ENCODE measurements around the gene PKD2. TPM values are rescaled to one million over a fixed set of nuclear protein-coding genes. Genes with fewer than 3 reads are reported as not detected.
A peak's percentile ranks its signal among the peaks of the same experiment; 100 is the strongest.

The PKD2 gene
- total RNA-seq, 2 experiments from 2014 or later: 11.8 to 12.5 TPM

DNA sequence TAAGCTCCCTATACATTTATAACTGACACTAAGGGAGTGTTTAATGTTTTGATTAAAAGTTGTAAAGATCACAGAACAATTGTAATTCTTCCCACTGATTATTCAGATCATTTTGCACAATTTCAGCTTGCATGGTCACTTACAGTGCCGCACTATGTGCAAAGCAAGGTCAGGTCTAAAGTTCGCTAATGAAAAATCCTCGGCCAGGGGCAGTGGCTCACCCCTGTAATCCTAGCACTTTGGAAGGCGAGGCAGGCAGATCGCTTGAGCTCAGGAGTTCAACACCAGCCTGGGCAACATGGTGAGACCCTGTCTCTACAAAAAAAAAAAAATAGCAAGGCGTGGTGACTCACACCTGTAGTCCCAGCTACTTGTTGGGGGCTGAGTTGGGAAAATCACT is 57.0 kb downstream of the PKD2 start:
- Mint-ChIP-seq H3K9me3 (ENCODE audit: low read depth) (no peaks in the 10 kb centered on the region), H3K27ac (no peak overlapping the region), H3K36me3 (peaks cover 32% of the 10 kb centered on the region), H3K27me3 (no peaks in the 10 kb centered on the region), H3K4me1 (no peaks in the 10 kb centered on the region), H3K4me3 (no peak overlapping the region)
- DNase-seq (no peak), ATAC-seq (no peak)
- CTCF ChIA-PET: no interaction called here

DNA sequence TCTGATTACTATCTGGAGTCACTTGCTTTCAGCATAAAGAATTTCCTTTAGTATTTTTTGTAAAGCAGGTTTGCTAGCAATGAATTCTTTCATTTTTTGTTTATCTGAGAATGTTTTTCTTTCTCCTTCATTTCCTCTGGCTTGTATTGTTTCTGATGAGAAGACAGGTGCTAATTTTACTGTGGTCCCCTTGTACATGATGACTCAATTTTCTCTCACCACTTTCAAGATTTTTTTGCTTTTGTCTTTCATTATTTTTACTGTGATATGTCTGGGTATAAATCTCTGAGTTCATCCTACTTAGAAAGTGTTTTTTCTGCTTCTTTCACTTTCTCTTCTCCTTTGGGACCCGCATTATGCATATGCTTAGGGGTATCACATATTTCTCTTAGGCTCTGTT is 62.6 kb downstream of the PKD2 start:
- no peaks in the 10 kb centered on the region for H3K27me3 Mint-ChIP-seq
- H3K9me3 Mint-ChIP-seq (ENCODE audit: low read depth): peaks cover 3% of the 10 kb centered on the region
- DNase-seq (no peak), ATAC-seq (no peak)
- H3K27ac Mint-ChIP-seq: peak overlapping the region; percentile 55
- H3K4me1 Mint-ChIP-seq: peaks cover 5% of the 10 kb centered on the region
- H3K36me3 Mint-ChIP-seq: peaks cover 64% of the 10 kb centered on the region
- no peak overlapping the region for H3K4me3 Mint-ChIP-seq
- CTCF ChIA-PET: no interaction called here

DNA sequence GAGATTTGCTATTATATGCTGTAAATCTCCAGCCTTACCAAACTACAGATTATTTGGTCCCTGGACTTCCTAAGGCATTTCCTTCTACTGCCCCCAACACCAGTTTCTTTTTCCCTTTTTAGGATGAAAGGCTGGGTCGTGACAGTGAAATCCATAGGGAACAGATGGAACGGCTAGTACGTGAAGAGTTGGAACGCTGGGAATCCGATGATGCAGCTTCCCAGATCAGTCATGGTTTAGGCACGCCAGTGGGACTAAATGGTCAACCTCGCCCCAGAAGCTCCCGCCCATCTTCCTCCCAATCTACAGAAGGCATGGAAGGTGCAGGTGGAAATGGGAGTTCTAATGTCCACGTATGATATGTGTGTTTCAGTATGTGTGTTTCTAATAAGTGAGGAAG is 67.9 kb downstream of the PKD2 start:
- no peaks in the 10 kb centered on the region for H3K27me3 Mint-ChIP-seq
- ATAC-seq (no peak), DNase-seq (no peak)
- no peak overlapping the region for H3K27ac Mint-ChIP-seq
- H3K4me3 Mint-ChIP-seq: no peak overlapping the region
- peaks cover 44% of the 10 kb centered on the region for H3K36me3 Mint-ChIP-seq
- peaks cover 3% of the 10 kb centered on the region for H3K9me3 Mint-ChIP-seq (ENCODE audit: low read depth)
- CTCF ChIA-PET: interaction anchor here (0.7 kb wide), 1 partner anchor 42 kb away, joined by 3 read pairs; no protein-coding TSS in a partner anchor
- peaks cover under 1% of the 10 kb centered on the region for H3K4me1 Mint-ChIP-seq

DNA sequence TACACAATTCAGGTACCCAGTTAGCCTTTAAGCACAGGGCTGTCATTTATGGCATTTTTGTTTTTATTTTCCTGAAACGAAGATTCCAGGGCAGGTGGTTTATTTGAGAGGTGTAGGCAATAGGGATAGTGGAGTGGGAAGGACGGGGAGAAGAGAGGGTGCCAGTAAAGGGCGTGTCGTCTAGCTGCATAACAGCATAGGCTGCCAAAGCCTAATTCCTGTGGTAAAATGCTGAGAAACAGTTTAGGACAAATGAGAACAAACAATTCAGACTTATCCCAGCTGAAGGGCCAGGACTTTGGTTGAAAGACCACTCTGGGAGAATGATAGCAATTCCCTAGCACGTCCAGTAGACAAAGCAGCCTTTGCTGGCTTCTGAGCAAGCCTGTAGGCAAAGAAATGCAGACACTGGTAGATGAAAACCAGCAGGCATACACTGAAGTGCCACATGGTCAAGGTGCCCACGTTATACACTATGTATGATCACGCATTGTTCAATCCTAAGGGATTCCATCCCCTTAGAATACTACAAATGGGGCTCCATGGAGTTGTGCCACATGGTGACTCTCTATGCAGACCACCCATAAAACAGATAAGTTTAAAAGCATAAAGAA is 70.6 kb downstream of the PKD2 start:
- H3K27ac Mint-ChIP-seq: no peak overlapping the region
- H3K27me3 Mint-ChIP-seq: no peaks in the 10 kb centered on the region
- no peak overlapping the region for H3K4me3 Mint-ChIP-seq
- DNase-seq: no peak
- H3K4me1 Mint-ChIP-seq: no peaks in the 10 kb centered on the region
- ATAC-seq: no peak
- H3K36me3 Mint-ChIP-seq: peaks cover 24% of the 10 kb centered on the region
- CTCF ChIA-PET: no interaction called here
- H3K9me3 Mint-ChIP-seq (ENCODE audit: low read depth): no peaks in the 10 kb centered on the region

DNA sequence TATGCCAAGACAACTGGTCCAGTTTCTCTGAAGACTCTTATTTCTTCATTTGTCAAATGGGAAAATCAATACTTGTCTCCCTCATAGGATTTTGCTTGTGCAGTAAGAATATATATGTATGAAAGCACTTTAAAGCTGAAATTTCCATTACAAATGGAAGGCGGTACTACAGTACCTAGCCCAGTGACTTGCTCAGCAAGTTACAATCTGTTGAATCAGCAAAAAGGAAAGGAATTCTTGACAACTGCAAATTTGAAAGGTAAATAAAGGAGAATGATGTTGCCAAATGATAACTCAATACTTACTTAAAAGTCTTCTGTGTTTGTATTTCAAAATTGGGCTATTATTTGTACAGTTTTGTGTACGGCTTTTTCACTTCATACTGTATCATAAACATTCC is 71.1 kb downstream of the PKD2 start:
- CTCF ChIA-PET: no interaction called here
- no peaks in the 10 kb centered on the region for H3K9me3 Mint-ChIP-seq (ENCODE audit: low read depth)

DNA sequence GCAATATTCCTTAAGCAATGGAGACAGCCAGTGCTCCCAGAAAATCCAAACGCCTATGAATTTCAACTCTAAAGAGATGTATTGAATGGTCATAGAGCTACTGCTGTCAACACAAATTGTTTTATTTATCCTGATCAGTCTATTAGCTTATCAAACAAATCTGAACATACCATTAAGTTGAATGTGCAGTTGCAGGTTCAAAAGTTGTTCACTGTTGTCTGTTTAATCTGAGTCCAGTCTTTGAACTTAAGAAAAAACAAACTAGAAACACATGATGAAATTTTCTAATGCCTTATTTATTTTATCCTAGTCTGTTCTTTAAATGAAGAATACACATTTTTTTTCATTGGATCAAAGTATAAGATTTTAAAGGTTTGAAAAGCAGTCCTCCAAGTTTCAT is 73.2 kb downstream of the PKD2 start:
- ATAC-seq (no peak), DNase-seq (no peak)
- Mint-ChIP-seq H3K36me3 (peaks cover 11% of the 10 kb centered on the region), H3K9me3 (ENCODE audit: low read depth) (no peaks in the 10 kb centered on the region), H3K4me3 (no peak overlapping the region), H3K27me3 (peaks cover 4% of the 10 kb centered on the region), H3K4me1 (no peaks in the 10 kb centered on the region), H3K27ac (no peak overlapping the region)
- CTCF ChIA-PET: interaction anchor here (1.1 kb wide), 1 partner anchor 48 kb away, joined by 4 read pairs; no protein-coding TSS in a partner anchor

More for the DNA sequence above, 71.1 kb downstream of the PKD2 start:
- peaks cover 2% of the 10 kb centered on the region for H3K27me3 Mint-ChIP-seq
- no peak overlapping the region for H3K4me3 Mint-ChIP-seq
- H3K36me3 Mint-ChIP-seq: peaks cover 24% of the 10 kb centered on the region
- DNase-seq (no peak), ATAC-seq (no peak)
- no peak overlapping the region for H3K27ac Mint-ChIP-seq
- no peaks in the 10 kb centered on the region for H3K4me1 Mint-ChIP-seq

DNA sequence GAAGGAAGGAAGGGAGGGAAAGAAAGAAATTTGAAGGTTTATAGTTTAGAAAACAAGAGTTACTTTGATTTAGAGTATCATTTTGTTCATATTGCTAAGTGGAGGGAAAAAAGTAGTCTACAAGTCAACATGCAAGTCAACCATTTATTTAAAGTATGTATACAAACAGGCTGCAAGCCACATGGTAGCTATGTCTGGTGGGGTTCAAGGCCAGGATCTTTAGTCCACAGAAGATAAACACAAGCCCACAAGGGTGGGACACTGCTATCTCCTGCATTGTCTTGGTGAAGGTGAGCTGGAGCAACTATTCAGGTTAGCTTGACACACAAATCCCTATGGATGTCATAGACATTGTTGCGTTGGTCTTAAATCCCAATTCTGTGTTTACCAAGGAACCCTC is 79.6 kb downstream of the PKD2 start:
- no peaks in the 10 kb centered on the region for H3K9me3 Mint-ChIP-seq (ENCODE audit: low read depth)
- CTCF ChIA-PET: interaction anchor here (1.3 kb wide), 1 partner anchor 125 kb away, joined by 3 read pairs; no protein-coding TSS in a partner anchor

DNA sequence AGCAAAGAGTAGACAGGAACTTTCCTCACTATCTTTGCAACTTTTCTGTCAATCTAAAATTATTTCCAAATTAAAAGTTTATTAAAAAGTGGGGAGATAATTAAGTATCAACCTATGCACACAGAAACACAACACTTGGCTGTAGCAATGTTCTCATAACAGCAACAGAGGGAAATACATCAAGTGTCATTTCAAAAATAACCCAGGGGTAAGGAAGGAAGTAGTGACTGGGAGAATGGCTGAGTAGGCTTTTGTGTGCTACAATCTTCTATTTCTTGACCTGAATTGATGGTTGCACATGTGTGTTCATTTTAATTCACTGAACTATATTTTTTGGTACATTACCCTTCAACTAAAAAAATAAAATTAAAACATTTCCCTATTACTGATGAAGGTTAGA is 83.5 kb downstream of the PKD2 start:
- H3K9me3 Mint-ChIP-seq (ENCODE audit: low read depth): no peaks in the 10 kb centered on the region
- H3K27ac Mint-ChIP-seq: no peak overlapping the region
- H3K36me3 Mint-ChIP-seq: no peaks in the 10 kb centered on the region
- ATAC-seq (no peak), DNase-seq (no peak)
- H3K27me3 Mint-ChIP-seq: peaks cover 3% of the 10 kb centered on the region
- CTCF ChIA-PET: no interaction called here
- H3K4me1 Mint-ChIP-seq: no peaks in the 10 kb centered on the region
- no peak overlapping the region for H3K4me3 Mint-ChIP-seq

More for the DNA sequence above, 79.6 kb downstream of the PKD2 start:
- ATAC-seq (no peak), DNase-seq (no peak)
- no peak overlapping the region for H3K27ac Mint-ChIP-seq
- no peak overlapping the region for H3K4me3 Mint-ChIP-seq
- H3K4me1 Mint-ChIP-seq: no peaks in the 10 kb centered on the region
- H3K36me3 Mint-ChIP-seq: no peaks in the 10 kb centered on the region
- peaks cover 7% of the 10 kb centered on the region for H3K27me3 Mint-ChIP-seq

DNA sequence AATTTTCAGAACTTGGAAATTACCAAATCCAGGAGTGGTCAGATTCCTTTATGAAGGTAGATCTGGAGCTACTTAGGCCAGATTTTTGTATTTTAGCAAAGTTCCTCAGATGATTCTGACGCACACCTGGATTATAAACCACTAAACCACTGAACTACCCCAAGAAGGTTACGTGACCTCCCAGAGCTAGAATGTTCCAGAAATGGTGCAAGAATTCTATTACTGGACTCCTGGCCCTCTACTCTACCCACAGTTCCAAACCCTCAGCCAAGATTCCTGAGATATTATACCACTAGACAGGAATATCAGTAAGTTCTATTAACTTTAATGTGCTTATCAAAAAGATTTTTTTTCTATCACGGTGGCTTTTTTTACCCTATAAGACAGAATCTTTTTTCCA is 83.9 kb downstream of the PKD2 start:
- no peaks in the 10 kb centered on the region for H3K4me1 Mint-ChIP-seq
- H3K27ac Mint-ChIP-seq: no peak overlapping the region
- no peaks in the 10 kb centered on the region for H3K36me3 Mint-ChIP-seq
- no peak for ATAC-seq
- CTCF ChIA-PET: no interaction called here
- no peaks in the 10 kb centered on the region for H3K9me3 Mint-ChIP-seq (ENCODE audit: low read depth)
- peaks cover 3% of the 10 kb centered on the region for H3K27me3 Mint-ChIP-seq
- H3K4me3 Mint-ChIP-seq: no peak overlapping the region
- no peak for DNase-seq

DNA sequence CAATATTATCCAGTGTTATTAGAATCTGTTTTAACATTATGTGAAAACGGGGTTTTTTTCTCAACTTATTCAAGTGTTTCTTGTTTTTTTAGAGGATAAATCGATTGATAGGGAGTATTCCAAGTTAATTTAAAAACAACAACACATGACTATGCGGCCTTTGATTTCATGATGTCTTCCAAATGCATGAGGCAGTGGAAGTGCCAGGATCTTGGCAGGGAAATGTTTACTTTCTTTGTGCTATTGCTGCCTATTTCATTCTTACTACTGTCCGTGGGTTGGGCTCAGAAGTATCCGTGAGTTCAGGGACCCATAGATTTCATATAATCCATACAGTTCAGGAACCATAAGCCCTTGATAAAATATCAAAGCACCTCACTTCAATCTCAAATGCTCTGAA is 86.4 kb downstream of the PKD2 start:
- no peak overlapping the region for H3K4me3 Mint-ChIP-seq
- no peaks in the 10 kb centered on the region for H3K9me3 Mint-ChIP-seq (ENCODE audit: low read depth)
- no peaks in the 10 kb centered on the region for H3K27me3 Mint-ChIP-seq
- no peaks in the 10 kb centered on the region for H3K36me3 Mint-ChIP-seq
- H3K4me1 Mint-ChIP-seq: no peaks in the 10 kb centered on the region
- ATAC-seq (no peak), DNase-seq (no peak)
- no peak overlapping the region for H3K27ac Mint-ChIP-seq
- CTCF ChIA-PET: no interaction called here

DNA sequence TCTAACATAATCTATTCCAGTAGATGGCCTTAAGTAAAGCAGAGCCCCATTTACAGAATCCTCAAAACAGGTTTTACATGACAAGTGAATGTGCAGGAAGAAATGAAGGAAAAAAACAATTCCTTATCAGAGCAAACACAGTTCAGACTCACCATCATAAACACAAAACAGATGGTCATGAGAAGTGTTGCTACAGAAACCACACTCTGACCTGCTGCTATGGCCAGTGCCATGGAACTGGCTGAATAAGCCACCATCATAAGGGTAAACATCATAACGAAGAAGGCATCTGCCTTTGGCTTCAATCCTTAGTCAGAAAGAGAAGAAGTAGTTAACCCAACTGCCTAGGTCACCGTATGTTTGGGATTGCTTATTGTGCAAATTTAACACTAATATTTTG is 89.9 kb downstream of the PKD2 start:
- H3K4me3 Mint-ChIP-seq: no peak overlapping the region

DNA sequence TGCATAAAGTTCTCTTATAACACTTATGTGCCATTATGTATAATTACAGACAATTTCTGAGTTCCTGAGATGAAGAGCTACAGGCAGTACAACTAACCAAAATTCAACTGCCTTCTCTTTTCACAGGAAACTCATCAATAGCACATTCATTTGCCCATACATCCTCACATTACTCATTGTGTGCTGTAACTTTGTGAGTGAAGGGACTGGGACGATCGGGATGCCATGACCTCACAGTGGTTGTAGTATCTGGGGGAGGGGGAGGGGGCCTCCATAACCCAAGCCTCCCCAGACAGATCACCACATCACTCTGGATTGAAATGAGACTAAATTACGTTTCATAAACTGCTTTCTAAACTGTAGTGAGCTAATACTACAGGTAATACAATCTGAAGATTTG is 90.3 kb downstream of the PKD2 start:
- H3K9me3 Mint-ChIP-seq (ENCODE audit: low read depth): no peaks in the 10 kb centered on the region

More for the DNA sequence above, 89.9 kb downstream of the PKD2 start:
- Mint-ChIP-seq H3K27ac (no peak overlapping the region), H3K27me3 (peaks cover 4% of the 10 kb centered on the region), H3K36me3 (no peaks in the 10 kb centered on the region), H3K4me1 (no peaks in the 10 kb centered on the region), H3K9me3 (ENCODE audit: low read depth) (no peaks in the 10 kb centered on the region)
- ATAC-seq: no peak
- CTCF ChIA-PET: no interaction called here
- DNase-seq: no peak

DNA sequence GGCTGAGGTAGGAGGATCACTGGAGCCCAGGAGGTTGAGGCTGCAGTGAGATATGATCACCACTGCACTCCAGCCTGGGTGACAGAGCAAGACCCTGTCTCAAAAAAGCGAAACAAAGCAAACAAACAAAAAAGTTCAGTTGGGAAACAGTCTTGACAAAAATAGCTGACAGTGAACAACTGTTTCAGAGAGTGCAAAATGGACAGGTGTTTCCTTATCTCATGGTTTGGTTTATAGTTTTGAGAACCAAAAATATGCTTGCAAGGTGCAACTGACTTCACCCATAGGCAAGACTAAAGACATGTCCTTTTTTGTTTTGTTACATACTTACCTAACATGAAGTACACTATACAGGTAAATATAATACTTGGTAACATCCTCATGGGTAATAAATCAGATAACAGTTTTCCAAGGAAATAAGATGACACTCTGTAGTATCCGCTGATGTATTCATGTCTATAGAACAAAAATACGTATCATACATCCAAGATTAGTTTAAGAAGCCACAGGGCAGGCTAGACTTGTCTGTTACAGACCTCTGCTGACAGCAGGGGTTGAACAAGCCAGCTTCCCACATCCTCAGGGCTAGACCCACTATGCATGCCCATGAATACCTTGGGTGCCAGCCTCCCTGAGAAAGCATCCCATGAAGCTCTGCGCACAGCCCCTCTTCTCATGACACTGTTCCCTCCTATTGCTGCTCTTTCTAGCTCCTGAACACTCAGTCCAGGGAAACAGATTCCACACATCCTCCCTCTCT is 91.7 kb downstream of the PKD2 start:
- no peak for ATAC-seq

More for the DNA sequence above, 90.3 kb downstream of the PKD2 start:
- DNase-seq: no peak
- Mint-ChIP-seq H3K36me3 (no peaks in the 10 kb centered on the region), H3K4me1 (no peaks in the 10 kb centered on the region), H3K27ac (no peak overlapping the region), H3K4me3 (no peak overlapping the region), H3K27me3 (peaks cover 4% of the 10 kb centered on the region)
- ATAC-seq: no peak
- CTCF ChIA-PET: no interaction called here

DNA sequence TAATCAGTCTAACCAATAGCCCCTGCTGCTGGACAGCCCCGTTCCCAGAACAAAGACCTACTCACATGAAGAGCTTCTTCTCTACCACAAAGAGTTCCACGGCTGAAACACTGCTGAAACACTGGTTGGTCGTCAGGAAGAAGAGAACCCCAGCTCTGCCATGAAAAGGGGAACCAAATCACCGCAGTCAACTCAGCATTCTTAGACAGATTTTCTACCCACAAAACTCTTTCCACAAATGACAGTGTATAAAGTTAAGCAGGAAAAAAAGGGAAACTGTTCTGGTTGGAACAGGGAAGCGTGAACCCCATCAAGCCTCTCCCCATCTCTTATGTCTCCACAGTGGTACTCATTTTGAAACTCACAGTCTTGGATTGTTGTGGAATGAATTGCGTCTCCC is 93.7 kb downstream of the PKD2 start:
- DNase-seq (no peak), ATAC-seq (no peak)
- CTCF ChIA-PET: no interaction called here
- Mint-ChIP-seq H3K9me3 (ENCODE audit: low read depth) (no peaks in the 10 kb centered on the region), H3K4me1 (no peaks in the 10 kb centered on the region), H3K27ac (no peak overlapping the region), H3K4me3 (no peak overlapping the region), H3K27me3 (peaks cover 11% of the 10 kb centered on the region), H3K36me3 (no peaks in the 10 kb centered on the region)

More for the DNA sequence above, 91.7 kb downstream of the PKD2 start:
- Mint-ChIP-seq H3K27ac (no peak overlapping the region), H3K9me3 (ENCODE audit: low read depth) (no peaks in the 10 kb centered on the region), H3K36me3 (no peaks in the 10 kb centered on the region), H3K27me3 (peaks cover 10% of the 10 kb centered on the region), H3K4me1 (no peaks in the 10 kb centered on the region), H3K4me3 (no peak overlapping the region)
- DNase-seq: no peak
- CTCF ChIA-PET: interaction anchor here (0.7 to 1.0 kb wide), 2 partner anchors 12 to 17 kb away, joined by 3 read pairs; no protein-coding TSS in a partner anchor

Data from activated CD8-positive, alpha-beta memory T cell treated with anti-CD3 and anti-CD28 coated beads, Interleukin-2, amount 10 ng/mL, durations not matched to agents 7 days and 5 days (primary cell).